ENCODE measurements around the gene ESRRA.

DNA sequence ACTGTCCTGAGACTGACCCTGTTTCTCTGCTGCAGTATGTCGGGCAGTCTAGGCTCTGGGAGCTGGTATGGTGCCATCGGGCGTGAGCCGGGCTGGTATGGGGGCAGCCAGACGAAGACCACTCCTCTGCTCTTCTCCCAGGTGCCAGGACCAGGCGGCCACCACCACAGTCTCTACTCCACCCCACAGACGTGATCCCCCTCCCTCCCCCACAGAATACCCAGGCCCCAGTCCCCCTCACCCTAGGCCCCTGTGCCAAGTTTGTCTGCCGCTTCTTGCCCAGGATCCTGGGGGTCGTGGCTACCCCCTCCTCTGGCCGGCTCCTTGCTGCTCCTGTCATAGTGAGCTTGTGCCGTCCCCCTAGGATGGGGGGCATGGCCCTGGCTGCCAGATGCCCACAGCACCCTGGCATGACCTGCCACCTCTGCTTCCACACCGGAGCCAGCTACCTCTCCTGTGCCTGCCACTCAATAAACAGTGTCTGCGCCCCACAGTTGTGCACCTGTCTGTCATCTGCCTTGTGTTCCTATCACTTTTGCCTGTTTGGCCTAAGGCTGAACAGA lies 16.2 kb upstream of the ESRRA start:
- TF ChIP-seq SP1 (IDR thresholded peaks at IDR 0.05) (no peak), FOXA1 (IDR thresholded peaks at IDR 0.05) (no peak), HDGF (IDR thresholded peaks at IDR 0.05; ENCODE audit: borderline replicate concordance) (no peak), NFRKB (IDR thresholded peaks at IDR 0.05) (no peak), ELF4 (IDR thresholded peaks at IDR 0.05) (no peak), ARNT (IDR thresholded peaks at IDR 0.05) (no peak), TARDBP (IDR thresholded peaks at IDR 0.05) (no peak), FOXM1 (IDR thresholded peaks at IDR 0.05; ENCODE audit: borderline replicate concordance) (no peak), FOXK2 (IDR thresholded peaks at IDR 0.05) (no peak), LEF1 (IDR thresholded peaks at IDR 0.05; ENCODE audit: borderline replicate concordance) (no peak), BHLHE40 (IDR thresholded peaks at IDR 0.05; ENCODE audit: borderline replicate concordance) (no peak)

Measured in HEK293T (cell line).